Retinal pigment epithelial cell (primary cell): ENCODE measurements around the gene SMAD3.

Experiments
- DNase-seq: peaks from one replicate; pipeline ENCODE4 v3.0.0-alpha.2; 2010; ENCODE audit warnings: low read depth
- H3K4me3 ChIP-seq: 2 replicates; pipeline ENCODE4 v1.5.1; 2011; ENCODE audit warnings: mild to moderate bottlenecking, low read length, control low read depth, moderate library complexity
- TF ChIP-seq, protein P1 (sequence below): conservative IDR thresholded peaks from 2 replicates; pipeline ENCODE4 v1.5.1; 2011; ENCODE audit warnings: low read depth, low read length, control low read depth, inconsistent platforms

The SMAD3 gene

GRCh38 chr15:67171471-67171870 is 106.1 kb downstream of the SMAD3 start:
- TF ChIP-seq, protein P1, sequence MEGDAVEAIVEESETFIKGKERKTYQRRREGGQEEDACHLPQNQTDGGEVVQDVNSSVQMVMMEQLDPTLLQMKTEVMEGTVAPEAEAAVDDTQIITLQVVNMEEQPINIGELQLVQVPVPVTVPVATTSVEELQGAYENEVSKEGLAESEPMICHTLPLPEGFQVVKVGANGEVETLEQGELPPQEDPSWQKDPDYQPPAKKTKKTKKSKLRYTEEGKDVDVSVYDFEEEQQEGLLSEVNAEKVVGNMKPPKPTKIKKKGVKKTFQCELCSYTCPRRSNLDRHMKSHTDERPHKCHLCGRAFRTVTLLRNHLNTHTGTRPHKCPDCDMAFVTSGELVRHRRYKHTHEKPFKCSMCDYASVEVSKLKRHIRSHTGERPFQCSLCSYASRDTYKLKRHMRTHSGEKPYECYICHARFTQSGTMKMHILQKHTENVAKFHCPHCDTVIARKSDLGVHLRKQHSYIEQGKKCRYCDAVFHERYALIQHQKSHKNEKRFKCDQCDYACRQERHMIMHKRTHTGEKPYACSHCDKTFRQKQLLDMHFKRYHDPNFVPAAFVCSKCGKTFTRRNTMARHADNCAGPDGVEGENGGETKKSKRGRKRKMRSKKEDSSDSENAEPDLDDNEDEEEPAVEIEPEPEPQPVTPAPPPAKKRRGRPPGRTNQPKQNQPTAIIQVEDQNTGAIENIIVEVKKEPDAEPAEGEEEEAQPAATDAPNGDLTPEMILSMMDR: no peak
- H3K4me3 ChIP-seq: no peak overlapping the region
- no peak for DNase-seq

- DNase-seq: no peak
- TF ChIP-seq, protein P1: no peak
- no peak overlapping the region for H3K4me3 ChIP-seq
These were observed 106.8 kb downstream of the SMAD3 start for GRCh38 chr15:67172172-67172571.

- TF ChIP-seq, protein P1: no peak
- DNase-seq: no peak
These were observed 107.6 kb downstream of the SMAD3 start for GRCh38 chr15:67173005-67173404.

DNA sequence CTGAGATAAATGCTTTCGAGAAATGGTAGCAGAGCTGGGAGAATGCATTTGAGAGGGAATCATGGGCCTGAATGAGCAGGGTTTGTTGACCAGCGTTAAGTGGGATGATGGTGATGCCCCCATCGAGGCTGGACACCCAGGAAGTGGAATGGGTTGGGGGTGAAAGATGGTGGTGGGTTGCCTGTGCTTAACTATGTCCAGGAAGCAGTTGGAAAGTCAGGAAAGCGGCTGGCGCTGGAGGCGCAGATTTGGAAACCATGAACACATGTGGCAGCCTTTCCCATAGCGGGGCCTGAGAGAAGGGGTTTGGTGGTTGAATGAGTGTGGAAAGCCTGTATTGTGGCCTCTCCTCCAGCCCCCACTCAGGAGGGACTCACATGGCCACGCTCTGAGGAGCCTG is 108.4 kb downstream of the SMAD3 start:
- TF ChIP-seq, protein P1: no peak
- no peak overlapping the region for H3K4me3 ChIP-seq
- no peak for DNase-seq

More at GRCh38 chr15:67173005-67173404, 107.6 kb downstream of the SMAD3 start:
- H3K4me3 ChIP-seq: no peak overlapping the region

DNA sequence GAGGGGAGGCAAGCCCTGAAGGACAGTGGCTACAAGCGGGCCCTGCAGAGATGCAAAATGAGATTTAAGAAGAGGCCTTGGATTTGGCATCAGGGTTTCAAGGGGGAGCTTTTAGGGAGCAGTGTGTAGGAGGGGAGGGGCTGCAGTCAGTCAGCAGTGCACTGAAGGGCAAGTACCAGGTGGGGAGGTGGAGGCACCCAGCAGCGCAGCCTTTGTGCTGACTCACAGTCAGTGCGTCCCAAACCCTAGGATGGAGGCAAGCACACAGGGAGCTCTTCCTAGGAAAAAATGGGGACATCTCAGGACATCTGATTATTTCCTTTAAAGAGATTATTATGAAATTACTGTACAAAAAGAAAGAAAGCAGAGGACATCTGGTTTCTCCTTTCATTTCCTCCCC is 109.0 kb downstream of the SMAD3 start:
- DNase-seq: no peak
- TF ChIP-seq, protein P1: no peak
- no peak overlapping the region for H3K4me3 ChIP-seq

DNA sequence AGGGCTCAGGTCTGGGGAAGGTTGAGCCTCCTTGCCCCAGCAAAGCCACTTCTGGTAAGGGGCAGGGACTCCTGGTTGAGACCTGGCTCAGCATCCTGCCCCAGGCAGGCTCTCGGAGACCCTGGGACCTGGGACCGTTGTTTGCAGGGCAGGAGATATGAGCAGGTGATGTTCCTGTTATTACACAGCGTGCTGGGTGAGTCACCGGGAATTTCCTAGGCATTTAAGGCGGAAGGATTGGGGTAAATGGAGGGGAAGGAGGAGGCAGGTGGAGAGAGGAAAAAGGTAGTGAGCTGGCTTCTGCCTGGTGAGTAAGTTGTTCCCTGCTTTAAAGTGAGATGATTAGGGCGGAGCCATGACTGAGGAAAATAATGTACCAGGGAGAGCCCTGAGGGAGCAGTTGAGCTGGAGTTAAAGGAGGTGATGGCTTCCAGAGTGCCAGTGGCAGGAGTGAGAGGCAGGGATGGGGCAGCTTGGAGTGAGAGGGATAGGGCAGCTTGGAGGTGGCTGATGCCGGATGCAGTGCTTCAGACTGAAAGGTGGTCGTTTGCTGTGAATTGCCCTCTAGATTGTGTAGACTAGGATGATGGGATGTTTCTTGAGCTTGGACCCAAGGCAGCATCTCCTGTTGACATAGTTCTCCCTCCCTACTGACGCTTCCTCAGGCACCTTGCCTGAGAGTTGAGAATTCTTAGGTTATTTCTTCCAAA is 109.6 kb downstream of the SMAD3 start:
- TF ChIP-seq, protein P1: no peak
- no peak overlapping the region for H3K4me3 ChIP-seq
- peak; percentile 87 for DNase-seq

DNA sequence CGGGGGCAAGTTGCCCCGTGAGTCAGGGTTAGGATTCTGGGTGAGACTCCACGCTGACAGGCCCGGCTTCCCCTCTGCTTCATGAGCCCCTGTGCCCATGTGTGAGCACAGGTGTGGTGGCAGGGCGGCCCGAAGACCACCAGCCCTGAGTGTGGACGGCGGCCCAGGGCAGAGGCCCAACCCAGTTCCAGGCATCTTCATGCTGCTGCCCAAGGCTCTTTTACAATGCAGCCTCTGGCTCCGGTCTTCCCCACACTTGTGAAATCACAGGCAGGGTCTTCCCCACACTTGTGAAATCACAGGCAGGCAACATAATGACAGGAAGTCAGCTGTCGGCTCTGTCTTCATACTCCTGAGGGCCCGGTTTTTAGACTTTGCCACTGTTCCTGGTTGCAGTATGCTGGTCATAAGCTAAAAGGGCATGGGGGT is 110.3 kb downstream of the SMAD3 start:
- TF ChIP-seq, protein P1: no peak
- DNase-seq: no peak
- no peak overlapping the region for H3K4me3 ChIP-seq
